H1 (cell line): ENCODE measurements around the gene IL1A. TPM values are rescaled to one million over a fixed set of nuclear protein-coding genes. Genes with fewer than 3 reads are reported as not detected.

Experiments used
- CTCF ChIA-PET: fragments of 300-600 bp; sonication (Branson Sonifier 250); formaldehyde crosslinking; loops from one replicate; lab custom pipeline; 2021; ENCODE audit not compliant: partially characterized antibody; lab: Charles Lee
- POLR2A ChIA-PET: fragments of 300-600 bp; sonication (Branson Sonifier 250); formaldehyde crosslinking; loops from one replicate; lab custom pipeline; 2021; ENCODE audit warnings: inconsistent platforms; ENCODE audit not compliant: partially characterized antibody; lab: Charles Lee
- DNase-seq, 2 experiments: peaks; one replicate each; pipeline versions ENCODE4 v3.0.0 to v3.0.0-alpha.2; 2010 to 2022; ENCODE audit warnings: low spot score in 2 of 2, low read depth in 1 of 2, mixed read lengths in 1 of 2
- FAIRE-seq: peaks from 2 replicates; lab custom pipeline; 2011; peaks lifted over from hg19 to GRCh38; lab: Jason Lieb, UNC
- H2AFZ ChIP-seq: 2 replicates; pipeline ENCODE4 v1.8.1; 2012; ENCODE audit warnings: low read length, inconsistent platforms
- H2AK5ac ChIP-seq: 2 replicates; pipeline ENCODE4 v1.6.1; 2013; ENCODE audit warnings: low read depth, low read length
- H2BK120ac ChIP-seq: replicated peaks from 2 replicates; pipeline ENCODE3; 2013; ENCODE audit warnings: low read depth, low read length, inconsistent platforms
- H2BK12ac ChIP-seq: 2 replicates; pipeline ENCODE4 v1.6.1; 2013; ENCODE audit warnings: low read depth, low read length
- H2BK15ac ChIP-seq: 2 replicates; pipeline ENCODE4 v1.6.1; 2013; ENCODE audit warnings: low read length
- H2BK20ac ChIP-seq: 2 replicates; pipeline ENCODE4 v1.6.1; 2013; ENCODE audit warnings: low read length
- H2BK5ac ChIP-seq: 2 replicates; pipeline ENCODE4 v1.6.1; 2013; ENCODE audit warnings: low read depth, low read length
- H3K14ac ChIP-seq: 2 replicates; pipeline ENCODE4 v1.6.1; 2013; ENCODE audit warnings: inconsistent platforms; ENCODE audit not compliant: insufficient read length
- H3K18ac ChIP-seq: 2 replicates; pipeline ENCODE4 v1.6.1; 2013; ENCODE audit warnings: low read length; ENCODE audit errors: extremely low read depth
- H3K23ac ChIP-seq: 2 replicates; pipeline ENCODE4 v1.6.1; 2013; ENCODE audit warnings: inconsistent platforms; ENCODE audit not compliant: insufficient read length
- H3K23me2 ChIP-seq: 2 replicates; pipeline ENCODE4 v1.6.1; 2013; ENCODE audit warnings: low read depth, low read length
- H3K27ac ChIP-seq: 2 replicates; pipeline ENCODE4 v1.6.1; 2011; ENCODE audit warnings: low read depth, low read length, inconsistent platforms
- H3K27me3 ChIP-seq, 4 experiments: replicated peaks in 1 of 4; 1 replicate in 1 of 4; 2 replicates in 3 of 4; pipeline versions ENCODE4 v1.6.1 to v1.8.1; 2011 to 2013; ENCODE audit warnings: low read length in 3 of 4, mild to moderate bottlenecking in 3 of 4, inconsistent platforms in 2 of 4, mixed read lengths in 2 of 4, moderate library complexity in 1 of 4; ENCODE audit not compliant: control insufficient read depth in 3 of 4, insufficient read depth in 3 of 4; ENCODE audit errors: extremely low read depth in 1 of 4
- H3K36me3 ChIP-seq, 4 experiments: 2 replicates each; pipeline versions ENCODE4 v1.6.1 to v1.8.1; 2011 to 2013; ENCODE audit warnings: mild to moderate bottlenecking in 4 of 4, low read length in 3 of 4, moderate library complexity in 2 of 4, control low read depth in 1 of 4, inconsistent platforms in 1 of 4; ENCODE audit not compliant: insufficient read depth in 4 of 4, control insufficient read depth in 2 of 4
- H3K4ac ChIP-seq: replicated peaks from 2 replicates; pipeline ENCODE3; 2013; ENCODE audit warnings: low read length, low read depth, mixed read lengths, inconsistent platforms; ENCODE audit not compliant: insufficient read length
- H3K4me1 ChIP-seq, 4 experiments: replicated peaks in 1 of 4; 1 replicate in 1 of 4; 2 replicates in 3 of 4; pipeline versions ENCODE4 v1.6.1 to v1.8.1; 2011 to 2013; ENCODE audit warnings: low read length in 3 of 4, inconsistent platforms in 2 of 4, mixed read lengths in 1 of 4; ENCODE audit not compliant: insufficient read depth in 4 of 4, control insufficient read depth in 3 of 4
- H3K4me2 ChIP-seq, 2 experiments: 2 replicates each; pipeline versions ENCODE4 v1.6.1 to v1.8.1; 2011 to 2013; ENCODE audit warnings: low read depth in 2 of 2, low read length in 2 of 2, control low read depth in 1 of 2, inconsistent platforms in 1 of 2, mild to moderate bottlenecking in 1 of 2; ENCODE audit not compliant: insufficient read depth in 1 of 2
- H3K4me3 ChIP-seq, 4 experiments: fragments of 200-600, 300-600 bp in 1 of 4; sonication (generic), shearing (Covaris generic), sonication (Bioruptor Twin) in 1 of 4; 2 replicates each; pipeline versions ENCODE4 v1.5.1 to v1.8.1; 2011 to 2016; ENCODE audit warnings: low read length in 4 of 4, low read depth in 3 of 4, control low read depth in 2 of 4, inconsistent platforms in 2 of 4, mild to moderate bottlenecking in 2 of 4, mixed read lengths in 1 of 4, moderate library complexity in 1 of 4; ENCODE audit not compliant: insufficient read depth in 2 of 4; ENCODE audit errors: extremely low read depth in 1 of 4
- H3K56ac ChIP-seq: replicated peaks from 2 replicates; pipeline ENCODE3; 2013; ENCODE audit warnings: low read depth, mild to moderate bottlenecking, mixed read lengths, low read length, inconsistent platforms; ENCODE audit not compliant: insufficient read length
- H3K79me1 ChIP-seq: 2 replicates; pipeline ENCODE4 v1.6.1; 2013; ENCODE audit warnings: low read depth, low read length, control low read depth
- H3K79me2 ChIP-seq, 2 experiments: 2 replicates each; pipeline versions ENCODE4 v1.6.1 to v1.8.1; 2012 to 2013; ENCODE audit warnings: low read length in 2 of 2, mild to moderate bottlenecking in 2 of 2, inconsistent platforms in 1 of 2; ENCODE audit not compliant: insufficient read depth in 2 of 2, control insufficient read depth in 1 of 2
- H3K9ac ChIP-seq, 4 experiments: replicated peaks in 1 of 4; 1 replicate in 1 of 4; 2 replicates in 3 of 4; pipeline versions ENCODE4 v1.6.1 to v1.8.1; 2011 to 2013; ENCODE audit warnings: low read depth in 3 of 4, low read length in 3 of 4, control low read depth in 2 of 4, mild to moderate bottlenecking in 2 of 4, moderate library complexity in 2 of 4, inconsistent platforms in 1 of 4; ENCODE audit errors: extremely low read depth in 1 of 4
- H3K9me3 ChIP-seq, 2 experiments: 2 replicates each; pipeline versions ENCODE4 v1.6.1 to v1.8.1; 2012 to 2013; ENCODE audit warnings: mild to moderate bottlenecking in 2 of 2, moderate library complexity in 2 of 2, control low read depth in 1 of 2, inconsistent platforms in 1 of 2, low read depth in 1 of 2, low read length in 1 of 2, mixed read lengths in 1 of 2; ENCODE audit not compliant: insufficient read depth in 2 of 2
- H4K20me1 ChIP-seq, 2 experiments: replicated peaks in 1 of 2; 2 replicates each; pipeline versions ENCODE3 to v1.8.1; 2011 to 2013; ENCODE audit warnings: inconsistent platforms in 2 of 2, low read length in 2 of 2, mild to moderate bottlenecking in 1 of 2; ENCODE audit not compliant: insufficient read depth in 2 of 2, control insufficient read depth in 1 of 2
- H4K5ac ChIP-seq: 2 replicates; pipeline ENCODE4 v1.6.1; 2013; ENCODE audit warnings: low read length, low read depth, mixed read lengths, inconsistent platforms; ENCODE audit not compliant: insufficient read length
- H4K8ac ChIP-seq: 2 replicates; pipeline ENCODE4 v1.8.0; 2013; ENCODE audit warnings: mild to moderate bottlenecking, moderate library complexity, low read length, inconsistent platforms; ENCODE audit not compliant: insufficient read depth; ENCODE audit errors: extremely low read depth
- H4K91ac ChIP-seq: replicated peaks from 2 replicates; pipeline ENCODE3; 2013; ENCODE audit warnings: low read length, mixed read lengths, inconsistent platforms; ENCODE audit not compliant: insufficient read length
- HDAC2 ChIP-seq, 2 experiments: fragments of 300-600 bp in 1 of 2; sonication (generic) in 1 of 2; IDR thresholded peaks; 2 replicates each; pipeline ENCODE4 v1.6.1; 2011 to 2012; ENCODE audit warnings: low read depth in 2 of 2, low read length in 2 of 2, mild to moderate bottlenecking in 2 of 2, moderate library complexity in 2 of 2, borderline replicate concordance in 1 of 2, inconsistent platforms in 1 of 2
- RFX5 ChIP-seq: IDR thresholded peaks from 2 replicates; pipeline ENCODE4 v1.6.1; 2011; ENCODE audit warnings: low read depth, low read length, improper control_type of control experiment, borderline replicate concordance
- WGBS, 2 experiments: shearing (Covaris generic) in 1 of 2; methylation state at CpG; one replicate each; pipeline versions ENCODE4 v1.1.6 to v1.1.7; 2013 to 2015; ENCODE audit warnings: low lambda C conversion rate in 2 of 2, mixed read lengths in 2 of 2, inconsistent platforms in 1 of 2, low coverage in 1 of 2, missing lambda C conversion rate in 1 of 2; ENCODE audit not compliant: insufficient replicate concordance in 2 of 2, insufficient coverage in 1 of 2, insufficient read length in 1 of 2; ENCODE audit errors: extremely low coverage in 1 of 2, missing lambda C conversion rate in 1 of 2; 5-methylcytosine and 5-hydroxymethylcytosine counted together
- polyA plus RNA-seq, 7 experiments: library from polyadenylated mRNA; depleted of rRNA in 3 of 7; stranded (reverse) in 5 of 7; unstranded in 2 of 7; fragments of >200 nt in 5 of 7; fragments of 200-250 nt in 2 of 7; gene quantifications; 1 replicate in 5 of 7; 2 replicates in 1 of 7; 4 replicates in 1 of 7; pipeline versions ENCODE4 v1.2.1 to v1.2.3, GENCODE V29; 2011 to 2013; ENCODE audit warnings: missing spikeins in 2 of 7, mixed read lengths in 2 of 7
- total RNA-seq: library from RNA; stranded (reverse); fragmentation: NEBNext Ultra II Directional; extraction: Animal tissue kit (Norgen Biotek cat#: 25700); gene quantifications from 2 replicates; pipeline ENCODE4 v1.2.1, GENCODE V29; 2021
- TF ChIP-seq, protein P1 (sequence below): IDR thresholded peaks from 2 replicates; pipeline ENCODE4 v1.6.1; 2011; ENCODE audit warnings: low read length, improper control_type of control experiment
- TF ChIP-seq, protein P2 (sequence below): IDR thresholded peaks from 2 replicates; pipeline ENCODE4 v1.6.1; 2011; ENCODE audit warnings: low read depth, mild to moderate bottlenecking, low read length; ENCODE audit not compliant: insufficient read depth

Gene IL1A
- total and polyA plus RNA-seq, 2 of the 8 experiments (the other 6 are each of a cell fraction or from before 2014, with no cell fraction given) = 0.32 to 0.74 TPM

DNA sequence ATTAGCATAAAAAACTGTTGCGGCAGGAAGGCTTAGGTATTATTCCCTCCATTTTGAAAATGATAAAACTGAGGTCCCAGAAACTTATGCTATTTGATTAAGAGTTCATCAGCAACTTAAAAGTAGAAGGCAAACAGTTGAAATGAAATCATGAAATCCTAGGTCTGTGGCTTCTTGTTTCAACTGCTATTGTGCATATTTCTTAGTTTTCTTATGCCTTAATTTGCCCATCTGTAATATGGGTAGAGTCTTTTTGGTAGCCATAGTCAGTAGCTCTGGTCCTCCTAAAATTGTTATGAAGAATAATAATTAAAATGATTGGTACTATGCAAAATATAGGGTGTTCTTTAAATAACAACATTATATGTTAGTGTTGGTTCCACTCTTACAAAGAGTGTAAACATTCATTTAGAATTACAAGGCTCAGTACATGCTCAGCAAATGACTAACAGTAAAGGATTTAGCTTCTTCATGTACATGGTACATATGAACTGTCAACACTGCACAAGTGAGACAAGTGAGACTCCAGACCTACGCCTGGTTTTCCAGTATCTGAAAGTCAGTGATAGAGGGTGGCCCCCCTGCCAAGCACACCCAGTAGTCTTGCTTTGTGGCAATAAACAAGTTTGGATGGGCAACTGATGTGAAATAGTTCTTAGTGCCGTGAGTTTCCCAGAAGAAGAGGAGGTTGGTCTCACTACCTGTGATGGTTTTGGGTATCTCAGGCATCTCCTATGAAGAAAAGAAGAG is 9.6 kb downstream of the IL1A start:
- Histone ChIP-seq H2BK120ac (no peak overlapping the region), H3K23ac (no peak overlapping the region), H3K4ac (no peak overlapping the region), H4K91ac (no peak overlapping the region), H3K27me3 (no peaks in the 10 kb centered on the region), H2BK5ac (no peak overlapping the region), H4K5ac (no peak overlapping the region), H3K14ac (no peak overlapping the region), H2BK15ac (no peak overlapping the region), H4K8ac (no peak overlapping the region), H3K27ac (no peak overlapping the region), H3K9me3 (no peaks in the 10 kb centered on the region), H3K79me1 (no peaks in the 10 kb centered on the region), H3K4me3 (no peak overlapping the region), H3K18ac (no peak overlapping the region), H2AFZ (no peak overlapping the region), H3K56ac (no peak overlapping the region), H3K9ac (no peak overlapping the region), H2BK12ac (no peak overlapping the region), H3K4me1 (no peaks in the 10 kb centered on the region), H3K36me3 (no peaks in the 10 kb centered on the region), H3K4me2 (no peak overlapping the region), H2AK5ac (no peak overlapping the region), H3K79me2 (no peaks in the 10 kb centered on the region), H4K20me1 (no peaks in the 10 kb centered on the region), H2BK20ac (no peak overlapping the region), H3K23me2 (no peaks in the 10 kb centered on the region; the same call in 1 of the 2 replicates)
- TF ChIP-seq, protein P1, sequence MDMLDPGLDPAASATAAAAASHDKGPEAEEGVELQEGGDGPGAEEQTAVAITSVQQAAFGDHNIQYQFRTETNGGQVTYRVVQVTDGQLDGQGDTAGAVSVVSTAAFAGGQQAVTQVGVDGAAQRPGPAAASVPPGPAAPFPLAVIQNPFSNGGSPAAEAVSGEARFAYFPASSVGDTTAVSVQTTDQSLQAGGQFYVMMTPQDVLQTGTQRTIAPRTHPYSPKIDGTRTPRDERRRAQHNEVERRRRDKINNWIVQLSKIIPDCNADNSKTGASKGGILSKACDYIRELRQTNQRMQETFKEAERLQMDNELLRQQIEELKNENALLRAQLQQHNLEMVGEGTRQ = no peak
- TF ChIP-seq RFX5 (no peak), HDAC2 (IDR thresholded peaks at IDR 0.05; ENCODE audit: borderline replicate concordance in 1 of 2, low read depth in 2 of 2, low read length in 2 of 2) (no peak)
- TF ChIP-seq, protein P2, sequence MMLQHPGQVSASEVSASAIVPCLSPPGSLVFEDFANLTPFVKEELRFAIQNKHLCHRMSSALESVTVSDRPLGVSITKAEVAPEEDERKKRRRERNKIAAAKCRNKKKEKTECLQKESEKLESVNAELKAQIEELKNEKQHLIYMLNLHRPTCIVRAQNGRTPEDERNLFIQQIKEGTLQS = no peak
- WGBS, 2 experiments = 86% methylated on average over 3 of the region's 3 CpGs; no CpG with 5 or more reads in 1 of the 2 experiments
- CTCF ChIA-PET = interaction anchor here (1.9 to 2.1 kb wide), 2 partner anchors 8 to 110 kb away, joined by 4 to 8 read pairs; no protein-coding TSS in a partner anchor
- POLR2A ChIA-PET = interaction anchor here (1.6 kb wide), 1 partner anchor 9 kb away, joined by 3 read pairs; the partner anchor contains the start of gene IL1A
- no peak for DNase-seq
- FAIRE-seq = no peak
